ENCODE results near the gene SFXN1. TPM values are rescaled to one million over a fixed set of nuclear protein-coding genes. Genes with fewer than 3 reads are reported as not detected.

The SFXN1 gene
- total and polyA plus RNA-seq, 7 donors: 8.6 to 25.0 (median 16.3) TPM

GRCh38 chr5:175575301-175575700 is 96.9 kb downstream of the SFXN1 start:
- intact Hi-C loops (cut with DNase I): no loop called here
- H3K9me3 ChIP-seq: no peaks in the 10 kb centered on the region
- no peaks in the 10 kb centered on the region for H3K4me1 ChIP-seq
- no peak for ATAC-seq
- no peaks in the 10 kb centered on the region for H3K36me3 ChIP-seq (ENCODE audit: insufficient read depth in 1 of 2, low read depth in 1 of 2)
- peaks cover 0 to 19% (median 5%) of the 10 kb centered on the region in 3 donors for H3K27me3 ChIP-seq (ENCODE audit: insufficient read depth in 3 of 3, low read length in 2 of 3)
- DNase-seq: no peak
- H3K4me3 ChIP-seq: no peak overlapping the region
- H3K27ac ChIP-seq: no peak overlapping the region
- no peak for TF ChIP-seq CTCF (IDR thresholded peaks at IDR 0.05)
- WGBS, 3 donors: 78 to 87% (median 87%) methylated on average over 2 of the region's 2 CpGs

GRCh38 chr5:175576096-175576495 is 97.7 kb downstream of the SFXN1 start:
- intact Hi-C loops (cut with DNase I): no loop called here
- no peak overlapping the region for H3K27ac ChIP-seq

GRCh38 chr5:175576591-175576990 is 98.2 kb downstream of the SFXN1 start:
- H3K4me1 ChIP-seq: no peaks in the 10 kb centered on the region
- no peak for DNase-seq
- WGBS, 3 donors: 57 to 70% (median 59%) methylated on average over 6 of the region's 6 CpGs
- intact Hi-C loops (cut with DNase I): no loop called here
- TF ChIP-seq CTCF (IDR thresholded peaks at IDR 0.05): no peak
- no peaks in the 10 kb centered on the region for H3K9me3 ChIP-seq
- H3K27ac ChIP-seq: no peak overlapping the region
- H3K36me3 ChIP-seq (ENCODE audit: insufficient read depth in 1 of 2, low read depth in 1 of 2): no peaks in the 10 kb centered on the region
- H3K4me3 ChIP-seq: no peak overlapping the region
- ATAC-seq: no peak
- H3K27me3 ChIP-seq (ENCODE audit: insufficient read depth in 3 of 3, low read length in 2 of 3): peaks cover 0 to 18% (median 5%) of the 10 kb centered on the region in 3 donors

More at GRCh38 chr5:175576096-175576495, 97.7 kb downstream of the SFXN1 start:
- ATAC-seq: no peak
- WGBS, 3 donors: 71 to 77% (median 73%) methylated on average over 7 of the region's 7 CpGs
- TF ChIP-seq CTCF (IDR thresholded peaks at IDR 0.05): no peak
- no peaks in the 10 kb centered on the region for H3K4me1 ChIP-seq
- H3K36me3 ChIP-seq (ENCODE audit: insufficient read depth in 1 of 2, low read depth in 1 of 2): no peaks in the 10 kb centered on the region
- DNase-seq: no peak
- H3K27me3 ChIP-seq (ENCODE audit: insufficient read depth in 3 of 3, low read length in 2 of 3): peaks cover 0 to 18% (median 5%) of the 10 kb centered on the region in 3 donors
- H3K4me3 ChIP-seq: no peak overlapping the region
- no peaks in the 10 kb centered on the region for H3K9me3 ChIP-seq

Other genes with a start within 250 kb of the SFXN1 start
- under 1 TPM in 1 of 4 donors, not detected in 3; 0.06 TPM for gene DRD1, start 34.4 kb upstream of the SFXN1 start, total RNA-seq
- under 1 TPM in 1 of 3 donors, not detected in 2; 0.01 TPM for gene DRD1, start 34.4 kb upstream of the SFXN1 start, polyA plus RNA-seq
- gene HRH2, start 179.5 kb downstream of the SFXN1 start, total RNA-seq: 1 to 10 TPM in 2 of 4 donors, under 1 TPM in 2; 0.49 to 7.0 (median 0.99) TPM
- gene HRH2, start 179.5 kb downstream of the SFXN1 start, polyA plus RNA-seq: under 1 TPM; 0.17 to 0.51 (median 0.18) TPM

All from psoas muscle (tissue), 8 donors.